Mesenchymal stem cell (in vitro differentiated cells and primary cell): ENCODE data around the gene KSR1.

Source experiments
- DNase-seq: peaks from one replicate; pipeline ENCODE4 v3.0.0-alpha.2; 2013
- H2AFZ ChIP-seq: one replicate; pipeline ENCODE4 v1.6.1; 2013; ENCODE audit warnings: low read depth, mild to moderate bottlenecking, control low read depth, inconsistent platforms, low read length, moderate library complexity
- H2AK5ac ChIP-seq: 2 replicates; pipeline ENCODE4 v1.6.1; 2013; ENCODE audit warnings: low read length, moderate library complexity, mild to moderate bottlenecking, inconsistent platforms; ENCODE audit not compliant: severe bottlenecking
- H2BK120ac ChIP-seq: one replicate; pipeline ENCODE4 v1.6.1; 2013; ENCODE audit warnings: low read depth, mild to moderate bottlenecking, inconsistent platforms, low read length, moderate library complexity
- H2BK12ac ChIP-seq, 2 experiments: one replicate each; pipeline ENCODE4 v1.6.1; 2013; ENCODE audit warnings: inconsistent platforms in 2 of 2, low read length in 2 of 2, mild to moderate bottlenecking in 2 of 2, moderate library complexity in 2 of 2, control low read depth in 1 of 2
- H2BK15ac ChIP-seq: one replicate; pipeline ENCODE4 v1.6.1; 2013; ENCODE audit warnings: mild to moderate bottlenecking, low read depth, inconsistent platforms; ENCODE audit not compliant: poor library complexity, severe bottlenecking
- H2BK5ac ChIP-seq: 2 replicates; pipeline ENCODE4 v1.6.1; 2013; ENCODE audit warnings: low read depth, mild to moderate bottlenecking, low read length, control low read depth, inconsistent platforms; ENCODE audit not compliant: poor library complexity, severe bottlenecking
- H3K14ac ChIP-seq, 2 experiments: one replicate each; pipeline ENCODE4 v1.6.1; 2013; ENCODE audit warnings: inconsistent platforms in 2 of 2, low read length in 2 of 2, control low read depth in 1 of 2, mild to moderate bottlenecking in 1 of 2, moderate library complexity in 1 of 2
- H3K18ac ChIP-seq, 2 experiments: one replicate each; pipeline ENCODE4 v1.6.1; 2013; ENCODE audit warnings: inconsistent platforms in 2 of 2, low read length in 2 of 2, control low read depth in 1 of 2, low read depth in 1 of 2, mild to moderate bottlenecking in 1 of 2
- H3K23ac ChIP-seq, 2 experiments: one replicate each; pipeline ENCODE4 v1.6.1; 2013; ENCODE audit warnings: inconsistent platforms in 2 of 2, low read length in 2 of 2, mild to moderate bottlenecking in 2 of 2, moderate library complexity in 2 of 2, control low read depth in 1 of 2
- H3K27ac ChIP-seq: 2 replicates; pipeline ENCODE4 v1.5.1; 2013; ENCODE audit warnings: mild to moderate bottlenecking, moderate library complexity, low read length, control low read depth, inconsistent platforms; ENCODE audit not compliant: poor library complexity, severe bottlenecking
- H3K27me3 ChIP-seq, 2 experiments: 2 replicates each; pipeline versions ENCODE4 v1.6.1 to v1.7.0; 2013; ENCODE audit warnings: low read length in 2 of 2, mild to moderate bottlenecking in 2 of 2, moderate library complexity in 2 of 2, control low read depth in 1 of 2, inconsistent platforms in 1 of 2; ENCODE audit not compliant: control insufficient read depth in 1 of 2, insufficient read depth in 1 of 2
- H3K36me3 ChIP-seq, 2 experiments: 2 replicates each; pipeline versions ENCODE4 v1.6.1 to v1.7.0; 2013; ENCODE audit warnings: low read length in 2 of 2, control low read depth in 1 of 2, inconsistent platforms in 1 of 2, low read depth in 1 of 2, mild to moderate bottlenecking in 1 of 2; ENCODE audit not compliant: insufficient read depth in 2 of 2, control insufficient read depth in 1 of 2
- H3K4ac ChIP-seq, 2 experiments: one replicate each; pipeline ENCODE4 v1.6.1; 2013; ENCODE audit warnings: inconsistent platforms in 2 of 2, low read length in 2 of 2, mild to moderate bottlenecking in 2 of 2, moderate library complexity in 2 of 2, control low read depth in 1 of 2, low read depth in 1 of 2
- H3K4me1 ChIP-seq: 2 replicates; pipeline ENCODE4 v1.6.1; 2013; ENCODE audit warnings: low read depth, low read length, control low read depth; ENCODE audit not compliant: control insufficient read depth, insufficient read depth
- H3K4me2 ChIP-seq: 2 replicates; pipeline ENCODE4 v1.6.1; 2013; ENCODE audit warnings: low read length, mild to moderate bottlenecking, inconsistent platforms; ENCODE audit not compliant: poor library complexity, severe bottlenecking
- H3K4me3 ChIP-seq, 2 experiments: 2 replicates each; pipeline versions ENCODE4 v1.5.1 to v1.7.0; 2013; ENCODE audit warnings: low read length in 2 of 2, mild to moderate bottlenecking in 2 of 2, control low read depth in 1 of 2, low read depth in 1 of 2; ENCODE audit not compliant: insufficient read depth in 1 of 2
- H3K79me1 ChIP-seq: replicated peaks from 2 replicates; pipeline ENCODE4 v1.6.1; 2013; ENCODE audit warnings: mild to moderate bottlenecking, control low read depth, low read length, inconsistent platforms; ENCODE audit not compliant: poor library complexity, severe bottlenecking
- H3K9ac ChIP-seq: 2 replicates; pipeline ENCODE4 v1.7.0; 2013; ENCODE audit warnings: mild to moderate bottlenecking, low read length, moderate library complexity
- H3K9me3 ChIP-seq: 2 replicates; pipeline ENCODE4 v1.7.0; 2013; ENCODE audit warnings: mild to moderate bottlenecking, low read length; ENCODE audit not compliant: control insufficient read depth
- H4K8ac ChIP-seq: one replicate; pipeline ENCODE4 v1.6.1; 2013; ENCODE audit warnings: inconsistent platforms, mild to moderate bottlenecking, low read length, moderate library complexity
- H4K91ac ChIP-seq: one replicate; pipeline ENCODE4 v1.6.1; 2013; ENCODE audit warnings: mild to moderate bottlenecking, low read length, inconsistent platforms
- WGBS: methylation state at CpG from one replicate; pipeline ENCODE4 v1.1.7; 2013; ENCODE audit warnings: mixed read lengths; 5-methylcytosine and 5-hydroxymethylcytosine counted together

The KSR1 gene

GRCh38 chr17:27608328-27609230, 152.3 kb downstream of the KSR1 start:
- H2BK12ac ChIP-seq: no peak overlapping the region
- peak; percentile 6 for DNase-seq

GRCh38 chr17:27609611-27610303, 153.5 kb downstream of the KSR1 start:
- Histone ChIP-seq H3K4me2 (no peak overlapping the region), H3K4me3 (no peak overlapping the region), H2BK5ac (no peak overlapping the region), H2AK5ac (no peak overlapping the region), H2BK12ac (no peak overlapping the region), H3K4me1 (peaks cover 2% of the 10 kb centered on the region), H3K14ac (no peak overlapping the region), H4K8ac (no peak overlapping the region), H3K27ac (no peak overlapping the region), H4K91ac (no peak overlapping the region), H3K4ac (no peak overlapping the region), H2BK15ac (no peak overlapping the region), H2AFZ (no peak overlapping the region), H3K9ac (no peak overlapping the region), H3K79me1 (no peaks in the 10 kb centered on the region), H3K18ac (no peak overlapping the region), H3K23ac (no peak overlapping the region), H3K27me3 (no peaks in the 10 kb centered on the region), H3K9me3 (no peaks in the 10 kb centered on the region), H3K36me3 (peaks cover 63 to 78% of the 10 kb centered on the region in 2 experiments), H2BK120ac (no peak overlapping the region)
- WGBS: 86% methylated on average over 11 of the region's 11 CpGs
- peak; percentile 33 for DNase-seq

More at GRCh38 chr17:27608328-27609230, 152.3 kb downstream of the KSR1 start:
- peak overlapping the region; percentile 5 for H4K91ac ChIP-seq
- H3K14ac ChIP-seq: no peak overlapping the region
- H3K4ac ChIP-seq: no peak overlapping the region
- H3K36me3 ChIP-seq: peaks cover 71 to 78% of the 10 kb centered on the region in 2 experiments
- H2AFZ ChIP-seq: no peak overlapping the region
- H2BK5ac ChIP-seq: no peak overlapping the region
- no peak overlapping the region for H3K9ac ChIP-seq
- no peak overlapping the region for H3K18ac ChIP-seq
- no peak overlapping the region for H3K23ac ChIP-seq
- no peak overlapping the region for H3K4me3 ChIP-seq
- 95% methylated on average over 11 of the region's 11 CpGs for WGBS
- H3K79me1 ChIP-seq: peaks cover 3% of the 10 kb centered on the region
- no peak overlapping the region for H2AK5ac ChIP-seq
- no peak overlapping the region for H2BK15ac ChIP-seq
- H3K27me3 ChIP-seq: no peaks in the 10 kb centered on the region
- no peak overlapping the region for H2BK120ac ChIP-seq
- H3K4me2 ChIP-seq: no peak overlapping the region
- no peaks in the 10 kb centered on the region for H3K9me3 ChIP-seq
- no peak overlapping the region for H4K8ac ChIP-seq
- no peak overlapping the region for H3K27ac ChIP-seq
- H3K4me1 ChIP-seq: peaks cover 2% of the 10 kb centered on the region

GRCh38 chr17:27610304-27610677, 154.0 kb downstream of the KSR1 start:
- Histone ChIP-seq H3K23ac (no peak overlapping the region), H3K27ac (no peak overlapping the region), H3K4me2 (no peak overlapping the region), H2AFZ (no peak overlapping the region), H4K8ac (no peak overlapping the region), H3K9ac (no peak overlapping the region), H3K79me1 (no peaks in the 10 kb centered on the region), H3K4ac (no peak overlapping the region), H3K4me1 (peaks cover 2% of the 10 kb centered on the region), H2BK5ac (no peak overlapping the region), H2AK5ac (no peak overlapping the region), H2BK12ac (no peak overlapping the region), H3K27me3 (no peaks in the 10 kb centered on the region), H2BK15ac (no peak overlapping the region), H3K14ac (no peak overlapping the region), H3K18ac (no peak overlapping the region), H3K36me3 (peaks cover 62 to 78% of the 10 kb centered on the region in 2 experiments), H2BK120ac (no peak overlapping the region), H4K91ac (no peak overlapping the region), H3K9me3 (no peaks in the 10 kb centered on the region), H3K4me3 (no peak overlapping the region)
- no peak for DNase-seq
- 98% methylated on average over 2 of the region's 4 CpGs for WGBS

GRCh38 chr17:27612160-27612770, 156.0 kb downstream of the KSR1 start:
- no peak overlapping the region for H2AFZ ChIP-seq
- H2BK12ac ChIP-seq: no peak overlapping the region
- H2BK5ac ChIP-seq: no peak overlapping the region
- H4K8ac ChIP-seq: no peak overlapping the region
- H3K4me3 ChIP-seq: no peak overlapping the region
- H3K18ac ChIP-seq: no peak overlapping the region
- H3K36me3 ChIP-seq: peaks cover 62 to 79% of the 10 kb centered on the region in 2 experiments
- no peak overlapping the region for H3K9ac ChIP-seq
- peak; percentile 24 for DNase-seq
- H3K4me2 ChIP-seq: no peak overlapping the region
- no peak overlapping the region for H4K91ac ChIP-seq
- H3K27me3 ChIP-seq: no peaks in the 10 kb centered on the region
- no peaks in the 10 kb centered on the region for H3K9me3 ChIP-seq
- no peak overlapping the region for H3K4ac ChIP-seq
- H3K23ac ChIP-seq: no peak overlapping the region
- H3K27ac ChIP-seq: no peak overlapping the region
- WGBS: 70% methylated on average over 1 of the region's 3 CpGs
- no peak overlapping the region for H2BK120ac ChIP-seq
- no peak overlapping the region for H2AK5ac ChIP-seq
- no peaks in the 10 kb centered on the region for H3K79me1 ChIP-seq
- no peak overlapping the region for H2BK15ac ChIP-seq
- H3K14ac ChIP-seq: no peak overlapping the region
- peaks cover 2% of the 10 kb centered on the region for H3K4me1 ChIP-seq
